IPS-NIHi7 (cell line): ENCODE data around the gene LCE7A.

Experiments used
- DNase-seq: peaks from one replicate; pipeline ENCODE4 v3.0.0; 2012; ENCODE audit warnings: mixed read lengths; ENCODE audit errors: extremely low spot score

Gene LCE7A

GRCh38 chr1:152880316-152880715, 20.5 kb downstream of the LCE7A start:
- no peak for DNase-seq

- no peak for DNase-seq
These were observed 21.1 kb downstream of the LCE7A start for GRCh38 chr1:152880907-152881306.

GRCh38 chr1:152884085-152884484, 24.3 kb downstream of the LCE7A start:
- DNase-seq, result no peak

- no peak for DNase-seq
These were observed 24.7 kb downstream of the LCE7A start for GRCh38 chr1:152884506-152884905.

- no peak for DNase-seq
These were observed 25.3 kb downstream of the LCE7A start for GRCh38 chr1:152884966-152885624.

GRCh38 chr1:152886085-152886484, 26.3 kb downstream of the LCE7A start:
- no peak for DNase-seq

- no peak for DNase-seq
These were observed 27.1 kb downstream of the LCE7A start for GRCh38 chr1:152886758-152887409.

GRCh38 chr1:152888126-152888525, 28.3 kb downstream of the LCE7A start:
- no peak for DNase-seq

- no peak for DNase-seq
These were observed 39.2 kb downstream of the LCE7A start for GRCh38 chr1:152899027-152899426.

- DNase-seq, result no peak
These were observed 40.1 kb downstream of the LCE7A start for GRCh38 chr1:152899883-152900282.

GRCh38 chr1:152901631-152902030, 41.8 kb downstream of the LCE7A start:
- no peak for DNase-seq

GRCh38 chr1:152902636-152903035, 42.8 kb downstream of the LCE7A start:
- no peak for DNase-seq

- no peak for DNase-seq
These were observed 45.1 kb downstream of the LCE7A start for GRCh38 chr1:152904688-152905440.

- no peak for DNase-seq
These were observed 46.3 kb downstream of the LCE7A start for GRCh38 chr1:152906023-152906565.

GRCh38 chr1:152907686-152908601, 48.1 kb downstream of the LCE7A start, which contains the start of gene IVL:
Gene IVL, plus strand, starts transcription at chr1:152908546. Its CDS starts 1,252 bp downstream, at chr1:152909798.
- no peak for DNase-seq

- no peak for DNase-seq
These were observed 49.4 kb downstream of the LCE7A start for GRCh38 chr1:152909206-152909605.
